HG02938 (cell line): ENCODE data around the gene ASTN2.
"Not testable (repeated sequence)": the region's sequence is repeated elsewhere in the genome, so short reads cannot be mapped to it uniquely, and the experiment has no call there.

ENCODE experiments used
- ATAC-seq: cut with Tn5 transposase; IDR thresholded peaks from one replicate; pipeline ENCODE4 v1.9.1; 2021; ENCODE audit warnings: mild to moderate bottlenecking, moderate library complexity; ENCODE audit not compliant: unreplicated experiment

Gene ASTN2

GRCh38 chr9:116716438-116716837 is 698.4 kb downstream of the ASTN2 start:
- ATAC-seq: no peak

GRCh38 chr9:116715751-116716150 is 699.1 kb downstream of the ASTN2 start:
- no peak for ATAC-seq

- ATAC-seq: no peak
Measured at GRCh38 chr9:116713271-116713670, 701.6 kb downstream of the ASTN2 start.

GRCh38 chr9:116712781-116713180 is 702.1 kb downstream of the ASTN2 start:
- no peak for ATAC-seq

GRCh38 chr9:116706310-116707290 is 708.3 kb downstream of the ASTN2 start:
- ATAC-seq: no peak

- no peak for ATAC-seq
Measured at GRCh38 chr9:116705531-116705930, 709.3 kb downstream of the ASTN2 start.

- ATAC-seq: no peak
Measured at GRCh38 chr9:116704470-116704869, 710.4 kb downstream of the ASTN2 start.

GRCh38 chr9:116703634-116704033 is 711.2 kb downstream of the ASTN2 start:
- no peak for ATAC-seq

GRCh38 chr9:116701940-116702642 is 712.8 kb downstream of the ASTN2 start:
- no peak for ATAC-seq

GRCh38 chr9:116700882-116701865 is 713.7 kb downstream of the ASTN2 start:
- no peak for ATAC-seq

- no peak for ATAC-seq
Measured at GRCh38 chr9:116700279-116700678, 714.6 kb downstream of the ASTN2 start.

- ATAC-seq: no peak
Measured at GRCh38 chr9:116697887-116698286, 717.0 kb downstream of the ASTN2 start.

GRCh38 chr9:116697362-116697761 is 717.5 kb downstream of the ASTN2 start:
- ATAC-seq: no peak

- no peak for ATAC-seq
Measured at GRCh38 chr9:116695438-116695837, 719.4 kb downstream of the ASTN2 start.

GRCh38 chr9:116694785-116695291 is 720.0 kb downstream of the ASTN2 start:
- ATAC-seq: no peak

GRCh38 chr9:116693233-116693731 is 721.6 kb downstream of the ASTN2 start:
- no peak for ATAC-seq

GRCh38 chr9:116692616-116693015 is 722.2 kb downstream of the ASTN2 start:
- no peak for ATAC-seq

- ATAC-seq: no peak
Measured at GRCh38 chr9:116691607-116692006, 723.2 kb downstream of the ASTN2 start.

- not testable (repeated sequence) for ATAC-seq
Measured at GRCh38 chr9:116690805-116691204, 724.1 kb downstream of the ASTN2 start.

GRCh38 chr9:116689486-116690032 is 725.3 kb downstream of the ASTN2 start:
- ATAC-seq: no peak
